ENCODE data around the gene SPINDOC.

The SPINDOC gene

GRCh38 chr11:63869171-63869591, 55.9 kb downstream of the SPINDOC start:
- FAIRE-seq (no peak), DNase-seq (ENCODE audit: insufficient read length, low spot score) (no peak)
- TF ChIP-seq POLR2A (IDR thresholded peaks at IDR 0.05; ENCODE audit: low read depth, low read length), result no peak

GRCh38 chr11:63869683-63870082, 56.4 kb downstream of the SPINDOC start:
- no peak for FAIRE-seq
- no peak for TF ChIP-seq POLR2A (IDR thresholded peaks at IDR 0.05; ENCODE audit: low read depth, low read length)
- no peak for DNase-seq (ENCODE audit: insufficient read length, low spot score)

DNA sequence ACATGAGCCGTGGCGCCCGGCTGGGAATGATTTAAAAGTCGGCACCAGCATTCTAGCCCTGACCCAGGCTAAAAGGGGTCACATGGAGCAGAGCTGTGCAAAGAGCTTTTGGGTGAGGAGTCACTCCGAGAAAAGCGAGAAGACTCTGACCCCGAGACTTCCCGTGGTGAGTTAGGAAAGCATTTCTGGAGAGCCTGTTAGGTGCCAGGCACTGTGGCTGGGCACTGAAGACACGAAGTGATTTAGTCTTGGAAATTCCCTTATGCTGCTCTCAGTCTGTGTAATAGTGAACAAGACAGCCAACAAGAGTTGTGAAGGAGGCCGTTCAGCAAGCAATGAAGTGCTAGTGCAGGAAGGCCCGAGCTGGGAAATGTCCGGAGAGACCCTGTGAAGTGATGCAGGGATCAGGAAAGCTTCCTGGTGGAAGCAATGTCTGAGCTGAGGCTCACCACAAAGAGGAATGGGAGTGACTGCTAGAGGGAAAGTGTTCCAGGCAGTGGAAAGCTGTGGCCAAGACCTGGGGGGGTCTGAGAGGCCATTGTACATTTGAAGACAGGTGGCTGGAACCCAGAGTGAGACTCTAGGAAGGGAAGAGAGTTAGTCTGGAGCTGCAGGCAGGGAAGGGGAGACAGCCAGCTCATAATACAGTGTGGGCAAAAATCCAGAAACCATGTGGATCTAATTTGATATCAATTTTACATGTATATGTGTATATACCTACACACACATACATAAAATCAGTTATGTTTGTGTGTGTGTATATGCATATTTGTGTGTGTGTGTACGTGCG, 57.3 kb downstream of the SPINDOC start:
- DNase-seq (ENCODE audit: insufficient read length, low spot score) (no peak), FAIRE-seq (no peak)
- TF ChIP-seq POLR2A (IDR thresholded peaks at IDR 0.05; ENCODE audit: low read depth, low read length), result no peak

GRCh38 chr11:63871962-63872799, 58.9 kb downstream of the SPINDOC start:
- peak; percentile 90 for DNase-seq (ENCODE audit: insufficient read length, low spot score)
- TF ChIP-seq POLR2A (IDR thresholded peaks at IDR 0.05; ENCODE audit: low read depth, low read length), result no peak
- FAIRE-seq, result peak; percentile 84

GRCh38 chr11:63872800-63873197, 59.5 kb downstream of the SPINDOC start:
- no peak for TF ChIP-seq POLR2A (IDR thresholded peaks at IDR 0.05; ENCODE audit: low read depth, low read length)
- DNase-seq (ENCODE audit: insufficient read length, low spot score), result no peak
- FAIRE-seq, result no peak

DNA sequence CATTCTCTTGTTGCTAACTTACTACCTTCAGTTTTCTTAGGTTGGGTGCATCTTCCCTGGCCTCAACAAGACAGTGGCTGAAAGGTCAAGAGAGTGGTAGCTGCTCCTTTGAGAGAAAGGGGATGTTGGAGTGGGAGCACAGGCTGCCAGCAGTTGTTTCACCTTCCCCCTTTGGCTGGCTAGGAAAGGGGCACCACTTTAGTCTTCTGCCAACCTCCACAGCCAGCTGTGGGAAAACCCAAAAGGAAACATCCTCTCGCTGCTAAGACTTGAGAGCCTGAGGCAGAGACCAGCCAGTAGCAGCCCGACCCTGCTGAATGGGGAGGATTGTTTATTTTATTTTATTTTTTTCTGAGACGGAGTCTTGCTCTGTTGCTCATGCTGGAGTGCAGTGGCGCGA, 60.1 kb downstream of the SPINDOC start:
- no peak for FAIRE-seq

GRCh38 chr11:63874511-63874910, 61.3 kb downstream of the SPINDOC start:
- no peak for TF ChIP-seq POLR2A (IDR thresholded peaks at IDR 0.05; ENCODE audit: low read depth, low read length)
- FAIRE-seq, result no peak
- no peak for DNase-seq (ENCODE audit: insufficient read length, low spot score)

More for the DNA sequence above, 60.1 kb downstream of the SPINDOC start:
- no peak for DNase-seq (ENCODE audit: insufficient read length, low spot score)
- no peak for TF ChIP-seq POLR2A (IDR thresholded peaks at IDR 0.05; ENCODE audit: low read depth, low read length)

DNA sequence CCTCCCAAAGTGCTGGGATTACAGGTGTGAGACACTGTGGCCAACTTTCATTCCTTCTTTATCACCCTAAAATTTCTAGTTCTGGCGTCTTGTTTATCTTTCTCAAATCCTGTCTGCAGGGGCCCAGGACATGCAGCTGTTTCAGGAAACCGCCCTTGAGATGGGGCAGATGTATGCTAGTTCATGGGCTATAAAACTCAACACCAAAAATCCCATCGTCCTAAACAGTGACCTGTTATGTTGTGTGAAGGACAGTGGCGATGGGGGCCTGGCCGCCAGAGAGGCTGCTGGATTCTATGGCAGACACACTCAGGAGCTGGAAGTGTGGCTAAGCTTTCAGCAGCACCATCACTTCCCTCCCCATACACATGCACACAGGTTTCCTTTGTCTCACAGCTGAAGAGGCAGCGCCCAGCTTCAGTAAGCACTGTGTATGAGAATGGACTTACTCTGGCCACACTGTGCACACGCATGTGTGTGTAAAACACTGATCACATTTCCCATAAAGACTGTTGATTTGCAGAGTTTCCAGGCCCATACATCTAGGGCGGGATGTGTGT, 62.3 kb downstream of the SPINDOC start:
- DNase-seq (ENCODE audit: insufficient read length, low spot score) (no peak), FAIRE-seq (no peak)
- no peak for TF ChIP-seq POLR2A (IDR thresholded peaks at IDR 0.05; ENCODE audit: low read depth, low read length)

DNA sequence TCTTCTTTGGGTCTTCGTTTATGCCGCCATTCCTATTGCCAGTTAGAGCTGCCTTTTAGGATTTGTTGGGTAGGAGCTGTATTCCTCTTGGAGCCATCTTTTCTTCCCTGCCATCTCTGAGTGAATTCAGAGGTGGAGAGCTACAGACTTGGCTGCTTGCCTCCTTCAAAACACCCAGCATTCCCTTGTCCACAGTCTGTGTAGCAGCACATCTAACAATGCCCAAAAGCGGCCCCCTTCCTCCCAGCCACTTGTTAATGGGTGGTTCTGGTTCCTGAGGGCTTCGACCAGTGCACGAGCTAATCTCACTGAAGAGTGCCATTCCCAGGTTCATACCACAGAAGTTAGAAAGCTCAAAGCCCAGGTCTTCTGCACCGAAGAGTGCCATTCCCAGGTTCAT, 63.4 kb downstream of the SPINDOC start:
- no peak for FAIRE-seq
- DNase-seq (ENCODE audit: insufficient read length, low spot score), result no peak

More for the DNA sequence above, 63.4 kb downstream of the SPINDOC start:
- TF ChIP-seq POLR2A (IDR thresholded peaks at IDR 0.05; ENCODE audit: low read depth, low read length), result no peak
